Measurements from ENCODE around the gene DCAF6.

DNA sequence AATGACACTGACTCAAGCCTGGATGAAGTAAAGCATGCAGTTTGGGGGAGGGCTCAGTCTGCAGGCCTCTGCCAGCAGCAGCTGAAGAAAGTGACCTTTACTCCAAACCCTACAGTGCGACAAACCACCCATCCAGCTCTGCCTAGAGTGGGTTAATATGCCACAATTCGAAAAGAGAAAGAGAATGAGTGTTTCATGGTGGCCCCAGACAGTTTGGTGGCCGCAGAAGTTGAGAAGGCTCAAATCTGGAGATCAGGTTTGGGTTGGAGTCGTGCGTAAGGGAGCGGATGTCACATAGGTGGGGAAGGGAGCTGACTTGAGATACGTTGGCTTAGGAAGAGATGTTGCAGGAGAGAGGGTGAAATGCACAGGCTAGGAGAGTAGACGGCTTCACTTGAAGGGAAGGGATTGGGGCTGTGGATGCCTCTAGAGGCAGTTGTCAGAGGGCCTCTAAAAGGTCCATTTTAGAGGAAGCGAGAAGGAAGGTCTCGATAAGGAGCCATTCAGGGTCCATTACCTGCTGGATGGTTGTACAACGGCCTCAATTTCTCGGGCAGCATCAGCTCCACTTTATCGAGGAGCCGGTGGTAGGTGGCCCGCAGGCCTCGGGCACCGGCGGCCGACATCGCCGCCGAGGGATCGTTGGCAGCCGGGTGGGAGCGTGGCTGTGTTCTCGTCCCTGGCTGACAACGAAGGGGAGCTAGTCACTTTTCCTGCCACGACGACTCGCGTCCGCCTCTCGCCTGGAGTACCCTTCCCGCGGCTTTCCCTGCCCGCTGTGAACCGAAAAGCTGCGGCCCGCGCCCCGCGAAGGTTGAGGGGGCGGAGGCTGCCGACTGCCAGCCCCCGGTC, 1.0 kb upstream of the DCAF6 start:
- TF ChIP-seq CTCF (IDR thresholded peaks at IDR 0.05) (peak in 1 of 3 experiments; percentile 8), POLR2A (IDR thresholded peaks at IDR 0.05) (peak in 1 of 2 donors; percentile 80), POLR2AphosphoS5 (IDR thresholded peaks at IDR 0.05; ENCODE audit: insufficient read depth in 1 of 2, low read depth in 1 of 2) (peak in 1 of 2 donors; percentile 92)

Data from vagina (tissue), 2 donors.